Endodermal cell (in vitro differentiated cells): ENCODE results near the gene TCF21. TPM values are rescaled to one million over a fixed set of nuclear protein-coding genes. Genes with fewer than 3 reads are reported as not detected.
A peak's percentile ranks its signal among the peaks of the same experiment; 100 is the strongest.

Source experiments
- DNase-seq: peaks from one replicate; pipeline ENCODE4 v3.0.0-alpha.2; 2017
- H3K27ac ChIP-seq: 2 replicates; pipeline ENCODE4 v1.5.1; 2013; ENCODE audit warnings: mild to moderate bottlenecking, low read depth, low read length, moderate library complexity
- H3K27me3 ChIP-seq: 2 replicates; pipeline ENCODE4 v1.6.1; 2013; ENCODE audit warnings: mild to moderate bottlenecking, low read length, moderate library complexity; ENCODE audit not compliant: insufficient read depth, control insufficient read depth, poor library complexity, severe bottlenecking
- H3K36me3 ChIP-seq: 2 replicates; pipeline ENCODE4 v1.7.0; 2013; ENCODE audit warnings: mild to moderate bottlenecking, low read length, moderate library complexity; ENCODE audit not compliant: control insufficient read depth, insufficient read depth
- H3K4me1 ChIP-seq: one replicate; pipeline ENCODE4 v1.7.0; 2013; ENCODE audit warnings: low read length; ENCODE audit not compliant: control insufficient read depth, insufficient read depth
- H3K4me3 ChIP-seq: 2 replicates; pipeline ENCODE4 v1.5.1; 2013; ENCODE audit warnings: mild to moderate bottlenecking, low read length, moderate library complexity
- H3K9ac ChIP-seq: 2 replicates; pipeline ENCODE4 v1.6.1; 2013; ENCODE audit warnings: mild to moderate bottlenecking, low read length, moderate library complexity; ENCODE audit not compliant: poor library complexity, severe bottlenecking; ENCODE audit errors: extremely low read depth
- H3K9me3 ChIP-seq: 2 replicates; pipeline ENCODE4 v1.6.1; 2013; ENCODE audit warnings: mild to moderate bottlenecking, low read length, moderate library complexity; ENCODE audit not compliant: control insufficient read depth
- H3K27ac Mint-ChIP-seq: 2 replicates; pipeline ENCODE4 v1.8.0; 2020; ENCODE audit warnings: mixed read lengths
- H3K27me3 Mint-ChIP-seq: 2 replicates; pipeline ENCODE4 v1.8.0; 2021; ENCODE audit warnings: mild to moderate bottlenecking, mixed read lengths; ENCODE audit not compliant: insufficient read depth
- H3K36me3 Mint-ChIP-seq: 2 replicates; pipeline ENCODE4 v1.8.0; 2020; ENCODE audit warnings: low read depth, mixed read lengths
- H3K4me1 Mint-ChIP-seq: 2 replicates; pipeline ENCODE4 v1.8.0; 2020; ENCODE audit warnings: mixed read lengths
- H3K4me3 Mint-ChIP-seq: 2 replicates; pipeline ENCODE4 v1.8.0; 2020; ENCODE audit warnings: mild to moderate bottlenecking, moderate library complexity, mixed read lengths
- H3K9me3 Mint-ChIP-seq: 2 replicates; pipeline ENCODE4 v1.8.0; 2020; ENCODE audit warnings: mild to moderate bottlenecking, mixed read lengths
- WGBS, 2 experiments: methylation state at CpG; one replicate each; pipeline versions ENCODE4 v1.1.5 to v1.1.7; 2013; ENCODE audit warnings: missing lambda C conversion rate in 2 of 2, mixed read lengths in 1 of 2; ENCODE audit not compliant: insufficient coverage in 1 of 2, insufficient read length in 1 of 2; 5-methylcytosine and 5-hydroxymethylcytosine counted together
- long read RNA-seq, 4 experiments: library from polyadenylated mRNA in 2 of 4; library from RNA in 1 of 4; library from capped mRNA in 1 of 4; stranded (forward) in 3 of 4; unstranded in 1 of 4; transcript quantifications; one replicate each; pipeline ENCODE4 v2.0.0, GENCODE V29; 2020 to 2021; ENCODE audit warnings: inconsistent platforms in 1 of 4
- polyA plus RNA-seq, 2 experiments: library from polyadenylated mRNA; stranded (reverse); fragments of 50-300 nt; gene quantifications; one replicate each; pipeline ENCODE4 v1.2.3, GENCODE V29; 2013
- total RNA-seq, 2 donors: library from RNA; stranded (reverse); fragmentation: NEBNext Ultra II Directional in 1 of 2; extraction: Animal tissue kit (Norgen Biotek cat#: 25700) in 1 of 2; gene quantifications; 2 replicates in 1 of 2; 3 replicates in 1 of 2; pipeline ENCODE4 v1.2.1, GENCODE V29; 2021
- TF ChIP-seq, protein P1 (sequence below): fragments of 200-600 bp; sonication (generic); conservative IDR thresholded peaks from 2 replicates; pipeline ENCODE4 v1.5.0; 2021; ENCODE audit warnings: antibody characterized with exemption, mild to moderate bottlenecking

Gene TCF21
- under 1 TPM in 1 of 2 donors, not detected in 1; 0.11 TPM for total RNA-seq
- 0.18 TPM for polyA plus RNA-seq (2013, experiment 1 of 2)
- 0.12 TPM for polyA plus RNA-seq (2013, experiment 2 of 2)
- long read RNA-seq, experiment 1, full-length matches to known transcripts, result 1 of 1 reads
- long read RNA-seq, experiment 1, partial matches to known transcripts, result 0 of 1 reads
- long read RNA-seq, experiment 1, other reads (novel, unspliced or antisense), result 0 of 1 reads
- long read RNA-seq, experiment 2, result 0 reads
- long read RNA-seq, experiment 3, result 0 reads
- long read RNA-seq, experiment 4, result 0 reads

DNA sequence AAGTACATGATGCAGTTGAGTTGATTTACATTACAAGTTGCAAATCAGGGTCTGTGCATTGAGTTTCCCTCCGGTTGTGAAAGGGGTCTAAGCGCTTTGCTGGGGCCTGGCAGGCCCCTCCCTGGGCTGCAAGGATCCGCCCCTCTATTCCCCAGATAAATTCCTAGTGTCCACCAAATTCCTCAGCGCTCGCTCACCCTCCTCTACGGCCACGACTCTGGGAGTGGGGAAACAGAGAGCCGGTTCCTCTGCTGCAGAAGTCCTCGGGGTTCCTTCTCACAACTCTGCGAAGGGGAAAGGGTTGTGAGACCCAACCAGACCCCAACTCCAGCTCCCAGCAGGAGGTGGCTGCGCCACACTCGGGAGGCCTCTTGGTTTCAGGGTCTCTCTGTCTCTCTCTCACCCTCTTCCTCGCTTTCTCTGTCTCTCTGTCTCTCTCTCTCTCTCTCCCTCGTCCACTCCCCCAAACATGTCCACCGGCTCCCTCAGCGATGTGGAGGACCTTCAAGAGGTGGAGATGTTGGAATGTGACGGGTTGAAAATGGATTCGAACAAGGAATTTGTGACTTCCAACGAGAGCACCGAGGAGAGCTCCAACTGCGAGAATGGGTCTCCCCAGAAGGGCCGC, at the start of gene TCF21:
TCF21 (plus strand) TSS at position 185 of the 628 bp plus-strand sequence; CDS start at position 470, 285 bp downstream.
- Mint-ChIP-seq H3K36me3 (no peaks in the 10 kb centered on the region), H3K4me1 (peaks cover 42% of the 10 kb centered on the region), H3K9me3 (no peaks in the 10 kb centered on the region), H3K4me3 (peak within 1 kb of the TSS; percentile 57), H3K27ac (no peak within 1 kb of the TSS), H3K27me3 (peaks cover 97% of the 10 kb centered on the region)
- H3K9me3 ChIP-seq, result no peaks in the 10 kb centered on the region
- peaks cover 100% of the 10 kb centered on the region for H3K27me3 ChIP-seq
- DNase-seq, result peak; percentile 84
- H3K9ac ChIP-seq, result no peak within 1 kb of the TSS
- H3K4me3 ChIP-seq, result peak within 1 kb of the TSS; percentile 71
- H3K27ac ChIP-seq, result no peak within 1 kb of the TSS
- H3K4me1 ChIP-seq, result peaks cover 5% of the 10 kb centered on the region
- TF ChIP-seq, protein P1, sequence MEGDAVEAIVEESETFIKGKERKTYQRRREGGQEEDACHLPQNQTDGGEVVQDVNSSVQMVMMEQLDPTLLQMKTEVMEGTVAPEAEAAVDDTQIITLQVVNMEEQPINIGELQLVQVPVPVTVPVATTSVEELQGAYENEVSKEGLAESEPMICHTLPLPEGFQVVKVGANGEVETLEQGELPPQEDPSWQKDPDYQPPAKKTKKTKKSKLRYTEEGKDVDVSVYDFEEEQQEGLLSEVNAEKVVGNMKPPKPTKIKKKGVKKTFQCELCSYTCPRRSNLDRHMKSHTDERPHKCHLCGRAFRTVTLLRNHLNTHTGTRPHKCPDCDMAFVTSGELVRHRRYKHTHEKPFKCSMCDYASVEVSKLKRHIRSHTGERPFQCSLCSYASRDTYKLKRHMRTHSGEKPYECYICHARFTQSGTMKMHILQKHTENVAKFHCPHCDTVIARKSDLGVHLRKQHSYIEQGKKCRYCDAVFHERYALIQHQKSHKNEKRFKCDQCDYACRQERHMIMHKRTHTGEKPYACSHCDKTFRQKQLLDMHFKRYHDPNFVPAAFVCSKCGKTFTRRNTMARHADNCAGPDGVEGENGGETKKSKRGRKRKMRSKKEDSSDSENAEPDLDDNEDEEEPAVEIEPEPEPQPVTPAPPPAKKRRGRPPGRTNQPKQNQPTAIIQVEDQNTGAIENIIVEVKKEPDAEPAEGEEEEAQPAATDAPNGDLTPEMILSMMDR, result no peak
- H3K36me3 ChIP-seq, result no peaks in the 10 kb centered on the region
- 4% methylated on average over 11 to 22 of the region's 22 CpGs for whole genome bisulfite sequencing, 2 experiments

DNA sequence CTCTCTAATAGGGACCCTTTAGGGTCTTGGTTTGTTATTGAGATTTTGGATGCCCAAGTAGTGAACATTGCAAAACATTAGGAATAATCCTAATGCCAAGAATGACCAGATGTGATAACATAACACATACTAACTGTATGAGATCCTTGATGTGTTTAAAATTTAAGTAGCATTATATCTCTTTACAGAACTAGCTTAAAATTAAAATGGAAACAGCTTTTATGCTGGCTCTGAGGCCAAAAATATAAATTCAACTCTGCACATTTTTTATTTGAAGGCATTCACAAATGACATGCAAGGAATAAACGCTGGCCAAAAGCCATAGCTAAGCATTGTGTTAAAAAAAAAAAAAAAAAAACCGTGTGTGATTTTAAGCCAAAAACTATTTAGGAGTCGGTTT, 47.7 kb upstream of the TCF21 start:
- H3K27ac Mint-ChIP-seq, result no peak overlapping the region
- Histone ChIP-seq H3K36me3 (no peaks in the 10 kb centered on the region), H3K9me3 (no peaks in the 10 kb centered on the region), H3K27me3 (no peaks in the 10 kb centered on the region), H3K27ac (no peak overlapping the region), H3K4me3 (no peak overlapping the region), H3K9ac (no peak overlapping the region), H3K4me1 (no peaks in the 10 kb centered on the region)
- TF ChIP-seq, protein P1, result no peak
- no peaks in the 10 kb centered on the region for H3K9me3 Mint-ChIP-seq
- WGBS, 2 experiments, result 100% methylated on average over 1 to 2 of the region's 3 CpGs
- no peaks in the 10 kb centered on the region for H3K36me3 Mint-ChIP-seq
- H3K4me1 Mint-ChIP-seq, result peaks cover 15% of the 10 kb centered on the region
- H3K4me3 Mint-ChIP-seq, result no peak overlapping the region
- no peaks in the 10 kb centered on the region for H3K27me3 Mint-ChIP-seq
- DNase-seq, result no peak

DNA sequence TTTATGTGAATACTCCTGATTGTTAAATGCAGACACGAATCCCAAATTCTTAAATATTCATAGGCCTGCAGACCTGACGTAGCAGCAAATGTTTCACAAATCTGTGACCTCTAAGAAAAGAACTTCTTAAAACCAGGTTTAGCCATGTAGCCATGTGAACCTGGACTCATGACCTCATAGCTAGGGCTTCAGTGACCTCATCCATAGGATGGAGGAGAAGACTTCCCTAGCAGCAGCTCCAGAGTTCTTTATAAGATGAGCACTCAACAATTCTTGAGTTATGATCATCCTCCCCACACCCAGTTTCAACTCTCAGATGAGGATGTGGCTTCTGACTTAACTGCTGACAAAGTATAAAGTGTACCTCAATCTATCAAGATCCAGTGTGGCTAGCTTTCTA, 45.8 kb upstream of the TCF21 start:
- DNase-seq, result no peak
- H3K4me1 Mint-ChIP-seq, result peaks cover 10% of the 10 kb centered on the region
- Histone ChIP-seq H3K36me3 (no peaks in the 10 kb centered on the region), H3K4me3 (no peak overlapping the region), H3K9ac (no peak overlapping the region), H3K27me3 (no peaks in the 10 kb centered on the region), H3K9me3 (no peaks in the 10 kb centered on the region), H3K4me1 (no peaks in the 10 kb centered on the region), H3K27ac (no peak overlapping the region)
- H3K27ac Mint-ChIP-seq, result no peak overlapping the region
- H3K27me3 Mint-ChIP-seq, result no peaks in the 10 kb centered on the region
- TF ChIP-seq, protein P1, result no peak
- H3K36me3 Mint-ChIP-seq, result no peaks in the 10 kb centered on the region
- 92 to 98% methylated on average over 2 of the region's 2 CpGs for WGBS, 2 experiments
- peaks cover 3% of the 10 kb centered on the region for H3K9me3 Mint-ChIP-seq
- no peak overlapping the region for H3K4me3 Mint-ChIP-seq
